ENCODE results near the gene PTPRN2. TPM values are rescaled to one million over a fixed set of nuclear protein-coding genes. Genes with fewer than 3 reads are reported as not detected.
"Not testable (repeated sequence)": the region's sequence is repeated elsewhere in the genome, so short reads cannot be mapped to it uniquely, and the experiment has no call there.

The PTPRN2 gene
- total RNA-seq, 5 donors from 2014 or later (not counting 1 experiment from before 2014, with no cell fraction given): 0.60 to 1.7 (median 0.82) TPM

DNA sequence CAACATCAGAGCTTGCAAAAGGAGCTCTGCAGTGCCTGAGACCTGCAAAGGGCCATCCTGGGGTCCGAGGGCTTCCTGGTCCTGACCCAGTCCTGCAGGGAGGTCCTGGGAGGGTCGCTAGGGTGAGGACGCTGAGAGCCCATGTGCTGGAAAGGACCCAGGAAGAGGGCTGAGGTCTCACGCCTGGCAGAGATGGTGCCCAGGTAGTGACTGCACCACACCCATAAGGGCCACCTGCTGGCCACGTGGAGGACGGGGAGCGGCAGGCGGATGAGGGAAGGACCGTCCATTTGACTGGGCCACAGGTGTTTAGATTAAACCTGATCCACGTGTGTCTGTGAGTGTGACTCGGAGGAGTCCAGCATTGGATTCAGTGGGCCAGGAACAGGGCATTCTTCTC, 858.1 kb downstream of the PTPRN2 start:
- Mint-ChIP-seq H3K4me3 (no peak overlapping the region), H3K4me1 (no peaks in the 10 kb centered on the region), H3K36me3 (no peaks in the 10 kb centered on the region), H3K27me3 (peaks cover 3% of the 10 kb centered on the region in 2 donors), H3K27ac (no peak overlapping the region), H3K9me3 (peaks cover 0 to 4% (median 0%) of the 10 kb centered on the region in 3 donors)
- WGBS (ENCODE audit: insufficient coverage): 72% methylated on average over 7 of the region's 11 CpGs
- no peaks in the 10 kb centered on the region for H3K4me1 ChIP-seq (ENCODE audit: control insufficient read depth in 1 of 2, extremely low read depth in 1 of 2, insufficient read depth in 2 of 2, low read length in 2 of 2)
- ATAC-seq (replicated peaks in 1 of 4): no peak
- no peaks in the 10 kb centered on the region for H3K36me3 ChIP-seq (ENCODE audit: control insufficient read depth in 2 of 2, extremely low read depth in 1 of 2, insufficient read depth in 1 of 2, low read length in 1 of 2)
- H3K27me3 ChIP-seq (replicated peaks in 1 of 2; ENCODE audit: control insufficient read depth in 2 of 2, extremely low read depth in 1 of 2, insufficient read depth in 2 of 2, low read length in 1 of 2): peaks cover 0 to 5% of the 10 kb centered on the region in 2 experiments
- ChIA-PET CTCF (no interaction called here), POLR2A (interaction anchor here in 1 of 2 donors (0.6 kb wide), 1 partner anchor 274 kb away, joined by 5 read pairs; no protein-coding TSS in a partner anchor)
- no peak overlapping the region for H3K4me3 ChIP-seq (ENCODE audit: control insufficient read depth in 1 of 2, extremely low read depth in 1 of 2, low read length in 1 of 2)
- H3K9me3 ChIP-seq: no peaks in the 10 kb centered on the region
- DNase-seq: no peak
- H3K27ac ChIP-seq (ENCODE audit: low read length): no peak overlapping the region

DNA sequence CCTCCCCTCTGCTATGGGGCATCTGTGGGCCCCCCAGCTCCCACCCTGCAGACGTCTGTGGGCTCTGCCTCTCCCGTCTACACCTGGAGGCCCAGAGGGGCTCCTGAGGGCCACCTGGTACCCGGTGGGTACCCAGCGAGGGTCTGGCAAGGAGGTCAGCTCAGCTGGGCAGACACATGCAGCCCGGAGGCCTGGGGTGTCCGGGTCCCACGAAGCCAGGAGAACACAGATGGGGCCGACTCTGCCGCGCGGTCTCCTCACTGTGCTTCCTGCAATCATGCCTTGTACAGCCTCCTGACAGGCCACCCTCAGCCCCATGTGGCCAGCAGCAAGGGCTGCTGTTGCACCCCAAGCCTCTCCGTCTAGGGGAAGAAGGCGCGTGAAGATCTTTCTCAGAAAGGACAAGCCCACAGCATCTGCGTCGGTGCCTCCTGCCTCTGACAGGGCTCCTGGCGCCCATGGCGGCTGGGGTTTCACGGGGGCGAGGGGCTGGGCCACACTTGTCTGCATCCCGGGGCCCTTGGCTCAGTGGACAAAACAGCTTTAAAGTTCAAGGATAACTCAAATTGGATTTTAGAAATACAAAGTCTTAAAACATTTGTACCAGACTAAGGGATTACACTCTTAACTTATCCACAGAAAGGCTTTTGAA, 859.5 kb downstream of the PTPRN2 start:
- no peaks in the 10 kb centered on the region for H3K36me3 ChIP-seq (ENCODE audit: control insufficient read depth in 2 of 2, extremely low read depth in 1 of 2, insufficient read depth in 1 of 2, low read length in 1 of 2)
- WGBS (ENCODE audit: insufficient coverage): 87% methylated on average over 11 of the region's 21 CpGs
- no peak for DNase-seq
- peaks cover 0 to 14% of the 10 kb centered on the region in 2 experiments for H3K27me3 ChIP-seq (replicated peaks in 1 of 2; ENCODE audit: control insufficient read depth in 2 of 2, extremely low read depth in 1 of 2, insufficient read depth in 2 of 2, low read length in 1 of 2)
- Mint-ChIP-seq H3K4me1 (no peaks in the 10 kb centered on the region), H3K27me3 (peaks cover 11 to 13% of the 10 kb centered on the region in 2 donors), H3K9me3 (no peaks in the 10 kb centered on the region), H3K27ac (no peak overlapping the region), H3K4me3 (no peak overlapping the region), H3K36me3 (no peaks in the 10 kb centered on the region)
- no peak overlapping the region for H3K4me3 ChIP-seq (ENCODE audit: control insufficient read depth in 1 of 2, extremely low read depth in 1 of 2, low read length in 1 of 2)
- no peak overlapping the region for H3K27ac ChIP-seq (ENCODE audit: low read length)
- no peaks in the 10 kb centered on the region for H3K4me1 ChIP-seq (ENCODE audit: control insufficient read depth in 1 of 2, extremely low read depth in 1 of 2, insufficient read depth in 2 of 2, low read length in 2 of 2)
- ChIA-PET POLR2A (interaction anchor here in 1 of 2 donors (0.5 kb wide), 1 partner anchor 14 kb away, joined by 5 read pairs; no protein-coding TSS in a partner anchor), CTCF (no interaction called here)
- H3K9me3 ChIP-seq: no peaks in the 10 kb centered on the region
- no peak for ATAC-seq (replicated peaks in 1 of 4)

DNA sequence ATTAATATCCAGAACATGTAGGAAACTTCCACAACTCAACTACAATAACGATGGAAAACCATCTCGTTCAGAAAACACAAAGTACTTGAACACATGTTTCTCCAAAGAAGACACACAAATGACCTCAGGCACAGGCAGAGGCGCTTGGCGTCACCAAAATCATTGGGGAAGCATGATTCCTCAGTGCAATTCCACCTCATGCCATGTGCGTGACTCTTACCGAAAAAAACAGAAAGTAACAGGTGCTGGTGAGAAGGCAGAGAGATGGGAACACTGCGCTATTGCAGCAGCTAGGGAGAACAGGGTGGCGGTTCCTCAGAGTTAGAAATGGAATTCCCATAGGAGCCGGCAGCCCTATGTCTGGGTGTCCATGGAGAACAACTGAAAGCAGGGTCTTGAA, 860.9 kb downstream of the PTPRN2 start:
- H3K27me3 Mint-ChIP-seq: peaks cover 13 to 14% of the 10 kb centered on the region in 2 donors
- no peaks in the 10 kb centered on the region for H3K36me3 Mint-ChIP-seq
- H3K27ac ChIP-seq (ENCODE audit: low read length): no peak overlapping the region
- peaks cover 0 to 27% of the 10 kb centered on the region in 2 experiments for H3K27me3 ChIP-seq (replicated peaks in 1 of 2; ENCODE audit: control insufficient read depth in 2 of 2, extremely low read depth in 1 of 2, insufficient read depth in 2 of 2, low read length in 1 of 2)
- WGBS (ENCODE audit: insufficient coverage): 84% methylated on average over 7 of the region's 9 CpGs
- no peaks in the 10 kb centered on the region for H3K9me3 Mint-ChIP-seq
- H3K4me1 Mint-ChIP-seq: no peaks in the 10 kb centered on the region
- no peak for DNase-seq
- H3K4me3 Mint-ChIP-seq: no peak overlapping the region
- ChIA-PET CTCF (no interaction called here), POLR2A (no interaction called here)
- no peak overlapping the region for H3K27ac Mint-ChIP-seq
- H3K4me3 ChIP-seq (ENCODE audit: control insufficient read depth in 1 of 2, extremely low read depth in 1 of 2, low read length in 1 of 2): no peak overlapping the region
- H3K9me3 ChIP-seq: no peaks in the 10 kb centered on the region
- no peak for ATAC-seq (replicated peaks in 1 of 4)
- no peaks in the 10 kb centered on the region for H3K4me1 ChIP-seq (ENCODE audit: control insufficient read depth in 1 of 2, extremely low read depth in 1 of 2, insufficient read depth in 2 of 2, low read length in 2 of 2)
- no peaks in the 10 kb centered on the region for H3K36me3 ChIP-seq (ENCODE audit: control insufficient read depth in 2 of 2, extremely low read depth in 1 of 2, insufficient read depth in 1 of 2, low read length in 1 of 2)

DNA sequence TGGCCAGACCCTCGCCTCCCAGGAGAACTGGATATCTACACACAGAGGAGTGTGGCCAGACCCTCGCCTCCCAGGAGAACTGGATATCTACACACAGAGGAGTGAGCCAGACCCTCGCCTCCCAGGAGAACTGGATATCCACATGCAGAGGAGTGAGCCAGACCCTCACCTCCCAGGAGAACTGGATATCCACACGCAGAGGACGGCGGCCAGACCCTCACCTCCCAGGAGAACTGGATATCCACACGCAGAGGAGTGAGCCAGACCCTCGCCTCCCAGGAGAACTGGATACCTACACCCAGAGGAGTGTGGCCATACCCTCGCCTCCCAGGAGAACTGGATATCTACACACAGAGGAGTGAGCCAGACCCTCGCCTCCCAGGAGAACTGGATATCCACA, 862.3 kb downstream of the PTPRN2 start:
- H3K36me3 Mint-ChIP-seq; H3K4me1 Mint-ChIP-seq; H3K4me1 ChIP-seq (ENCODE audit: control insufficient read depth in 1 of 2, extremely low read depth in 1 of 2, insufficient read depth in 2 of 2, low read length in 2 of 2); H3K9me3 Mint-ChIP-seq; H3K27ac Mint-ChIP-seq; H3K4me3 ChIP-seq (ENCODE audit: control insufficient read depth in 1 of 2, extremely low read depth in 1 of 2, low read length in 1 of 2); CTCF ChIA-PET; POLR2A ChIA-PET; H3K27ac ChIP-seq (ENCODE audit: low read length); H3K9me3 ChIP-seq; H3K36me3 ChIP-seq (ENCODE audit: control insufficient read depth in 2 of 2, extremely low read depth in 1 of 2, insufficient read depth in 1 of 2, low read length in 1 of 2); DNase-seq; H3K4me3 Mint-ChIP-seq; ATAC-seq (replicated peaks in 1 of 4): not testable (repeated sequence)
- peaks cover 0 to 35% of the 10 kb centered on the region in 2 experiments for H3K27me3 ChIP-seq (replicated peaks in 1 of 2; ENCODE audit: control insufficient read depth in 2 of 2, extremely low read depth in 1 of 2, insufficient read depth in 2 of 2, low read length in 1 of 2)
- H3K27me3 Mint-ChIP-seq: peaks cover 13 to 14% of the 10 kb centered on the region in 2 donors
- 88% methylated on average over 5 of the region's 10 CpGs for WGBS (ENCODE audit: insufficient coverage)

DNA sequence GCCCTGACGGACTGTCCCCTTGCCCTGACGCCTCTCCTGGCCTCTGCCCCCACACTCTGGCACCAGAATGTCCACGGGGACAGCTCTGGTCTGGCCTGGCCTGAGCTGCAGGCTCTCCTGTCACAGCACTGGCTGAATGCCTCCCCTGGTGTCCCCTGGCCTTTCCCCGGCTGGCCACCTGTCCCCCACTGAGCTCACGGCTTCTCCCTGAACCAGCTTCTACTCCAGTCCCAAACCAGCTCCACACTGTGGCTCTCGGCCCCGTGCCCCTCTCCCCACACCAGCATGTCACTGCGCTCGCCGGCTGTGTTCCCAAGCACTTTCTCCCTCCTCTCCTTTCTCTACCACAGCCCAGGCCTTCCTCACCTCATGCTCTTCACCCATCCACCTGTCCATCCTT, 864.4 kb downstream of the PTPRN2 start:
- ChIA-PET CTCF (no interaction called here), POLR2A (no interaction called here)
- 65% methylated on average over 10 of the region's 10 CpGs for WGBS (ENCODE audit: insufficient coverage)

DNA sequence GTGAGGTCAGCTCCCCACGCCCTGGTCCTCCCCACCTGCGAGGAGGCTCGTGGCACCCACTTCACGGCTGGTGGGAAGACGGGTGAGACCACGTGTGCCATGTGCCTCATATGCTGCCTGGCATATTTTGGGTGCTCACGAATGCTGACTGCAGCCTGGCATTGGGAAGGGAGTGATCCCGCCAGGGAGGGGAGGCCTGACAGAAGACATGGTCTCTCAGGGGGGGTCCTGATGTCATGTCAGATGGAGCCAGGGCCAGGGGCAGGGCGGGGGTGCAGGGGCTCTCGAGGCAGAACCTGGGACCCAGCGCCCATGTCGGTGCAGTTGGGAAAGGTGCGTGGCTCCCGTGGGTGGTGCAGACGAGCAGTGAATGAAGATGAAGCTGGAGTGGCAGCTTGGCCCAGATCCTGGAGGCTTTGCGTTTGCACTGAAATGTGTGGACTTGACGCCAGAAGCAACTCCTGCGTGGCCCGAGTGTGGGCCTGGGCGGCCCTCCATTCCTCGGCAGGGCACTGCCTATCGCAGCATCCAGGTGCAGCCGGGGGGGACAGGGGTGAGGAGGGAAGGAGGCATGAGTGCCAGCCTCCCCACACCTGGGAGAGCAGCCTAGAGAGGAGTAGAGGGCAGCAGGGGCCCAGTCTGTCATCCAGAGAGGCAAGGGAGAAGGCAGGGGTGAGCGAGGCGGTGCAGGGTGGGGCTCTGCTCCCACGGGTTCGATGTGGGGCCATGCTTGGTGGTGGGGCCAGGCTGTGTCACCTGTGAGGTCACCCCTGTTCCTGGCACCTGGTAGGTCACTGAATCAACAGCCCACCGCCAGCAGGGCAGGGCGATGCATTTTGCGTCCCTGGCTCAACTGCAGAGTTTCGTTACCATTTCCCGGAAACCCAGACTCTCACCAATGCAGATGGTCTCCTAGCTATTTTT, 865.2 kb downstream of the PTPRN2 start:
- no peak overlapping the region for H3K4me3 Mint-ChIP-seq
- Histone ChIP-seq H3K27ac (ENCODE audit: low read length) (no peak overlapping the region), H3K27me3 (replicated peaks in 1 of 2; ENCODE audit: control insufficient read depth in 2 of 2, extremely low read depth in 1 of 2, insufficient read depth in 2 of 2, low read length in 1 of 2) (peaks cover 0 to 35% of the 10 kb centered on the region in 2 experiments), H3K36me3 (ENCODE audit: control insufficient read depth in 2 of 2, extremely low read depth in 1 of 2, insufficient read depth in 1 of 2, low read length in 1 of 2) (no peaks in the 10 kb centered on the region), H3K4me3 (ENCODE audit: control insufficient read depth in 1 of 2, extremely low read depth in 1 of 2, low read length in 1 of 2) (no peak overlapping the region), H3K9me3 (no peaks in the 10 kb centered on the region), H3K4me1 (ENCODE audit: control insufficient read depth in 1 of 2, extremely low read depth in 1 of 2, insufficient read depth in 2 of 2, low read length in 2 of 2) (no peaks in the 10 kb centered on the region)
- no peak for DNase-seq
- no peak overlapping the region for H3K27ac Mint-ChIP-seq
- H3K9me3 Mint-ChIP-seq: no peaks in the 10 kb centered on the region
- WGBS (ENCODE audit: insufficient coverage): 84% methylated on average over 29 of the region's 32 CpGs
- ChIA-PET CTCF (no interaction called here), POLR2A (no interaction called here)
- no peaks in the 10 kb centered on the region for H3K36me3 Mint-ChIP-seq
- H3K27me3 Mint-ChIP-seq: peaks cover 13 to 14% of the 10 kb centered on the region in 2 donors
- no peak for ATAC-seq (replicated peaks in 1 of 4)
- no peaks in the 10 kb centered on the region for H3K4me1 Mint-ChIP-seq

More for the DNA sequence above, 864.4 kb downstream of the PTPRN2 start:
- H3K9me3 Mint-ChIP-seq: no peaks in the 10 kb centered on the region
- no peaks in the 10 kb centered on the region for H3K4me1 Mint-ChIP-seq
- no peak overlapping the region for H3K27ac Mint-ChIP-seq
- H3K9me3 ChIP-seq: no peaks in the 10 kb centered on the region
- H3K27ac ChIP-seq (ENCODE audit: low read length): no peak overlapping the region
- H3K27me3 Mint-ChIP-seq: peaks cover 13 to 14% of the 10 kb centered on the region in 2 donors
- H3K4me3 Mint-ChIP-seq: no peak overlapping the region
- H3K27me3 ChIP-seq (replicated peaks in 1 of 2; ENCODE audit: control insufficient read depth in 2 of 2, extremely low read depth in 1 of 2, insufficient read depth in 2 of 2, low read length in 1 of 2): peaks cover 0 to 40% of the 10 kb centered on the region in 2 experiments
- ATAC-seq (replicated peaks in 1 of 4): no peak
- no peak overlapping the region for H3K4me3 ChIP-seq (ENCODE audit: control insufficient read depth in 1 of 2, extremely low read depth in 1 of 2, low read length in 1 of 2)
- no peak for DNase-seq
- no peaks in the 10 kb centered on the region for H3K36me3 Mint-ChIP-seq
- no peaks in the 10 kb centered on the region for H3K4me1 ChIP-seq (ENCODE audit: control insufficient read depth in 1 of 2, extremely low read depth in 1 of 2, insufficient read depth in 2 of 2, low read length in 2 of 2)
- no peaks in the 10 kb centered on the region for H3K36me3 ChIP-seq (ENCODE audit: control insufficient read depth in 2 of 2, extremely low read depth in 1 of 2, insufficient read depth in 1 of 2, low read length in 1 of 2)
